ENCODE measurements around the gene NR2F1-AS1. TPM values are rescaled to one million over a fixed set of nuclear protein-coding genes. Genes with fewer than 3 reads are reported as not detected.
A peak's percentile ranks its signal among the peaks of the same experiment; 100 is the strongest.

The NR2F1-AS1 gene
- polyA plus RNA-seq, 12 donors, result 2.9 to 13.1 (median 5.0) TPM; not detected in 1

- DNase-seq, result no peak
Measured at GRCh38 chr5:93590493-93590892, 9.5 kb upstream of the NR2F1-AS1 start.

- DNase-seq, result no peak
Measured at GRCh38 chr5:93589829-93590215, 8.8 kb upstream of the NR2F1-AS1 start.

GRCh38 chr5:93589152-93589828 lies 8.3 kb upstream of the NR2F1-AS1 start:
- DNase-seq, result no peak

GRCh38 chr5:93588352-93589151 lies 7.5 kb upstream of the NR2F1-AS1 start:
- no peak for DNase-seq

- no peak for DNase-seq
Measured at GRCh38 chr5:93587597-93588351, 6.8 kb upstream of the NR2F1-AS1 start.

GRCh38 chr5:93586736-93587596 lies 5.9 kb upstream of the NR2F1-AS1 start:
- no peak for DNase-seq

GRCh38 chr5:93585767-93586385 lies 4.9 kb upstream of the NR2F1-AS1 start:
- DNase-seq, result no peak

GRCh38 chr5:93585041-93585766 lies 4.2 kb upstream of the NR2F1-AS1 start:
- DNase-seq, result no peak

GRCh38 chr5:93584596-93585040 lies 3.6 kb upstream of the NR2F1-AS1 start:
- DNase-seq, result no peak

- no peak for DNase-seq
Measured at GRCh38 chr5:93583768-93584595, 3.0 kb upstream of the NR2F1-AS1 start.

- no peak for DNase-seq
Measured at GRCh38 chr5:93583439-93583767, 2.4 kb upstream of the NR2F1-AS1 start.

GRCh38 chr5:93582677-93583438 lies 1.8 kb upstream of the NR2F1-AS1 start, which contains the start of gene NR2F1:
Gene NR2F1, plus strand, starts transcription at chr5:93583222. Its CDS starts 1,802 bp downstream, at chr5:93585024.
- peak; percentile 87 for DNase-seq

GRCh38 chr5:93582167-93582462 lies 1.1 kb upstream of the NR2F1-AS1 start:
- DNase-seq, result no peak

- DNase-seq, result no peak
Measured at GRCh38 chr5:93580063-93580926, 724 bp downstream of the NR2F1-AS1 start.

- DNase-seq, result no peak
Measured at GRCh38 chr5:93579692-93580062, 1.3 kb downstream of the NR2F1-AS1 start.

- no peak for DNase-seq
Measured at GRCh38 chr5:93578813-93579691, 2.0 kb downstream of the NR2F1-AS1 start.

Measured in muscle of arm (tissue), 12 donors.